HG02678 (cell line): ENCODE data around the gene CSNK2B.

Experiments
- ATAC-seq: cut with Tn5 transposase; IDR thresholded peaks from one replicate; pipeline ENCODE4 v1.9.1; 2021; ENCODE audit warnings: mild to moderate bottlenecking, moderate library complexity; ENCODE audit not compliant: unreplicated experiment

Gene CSNK2B

DNA sequence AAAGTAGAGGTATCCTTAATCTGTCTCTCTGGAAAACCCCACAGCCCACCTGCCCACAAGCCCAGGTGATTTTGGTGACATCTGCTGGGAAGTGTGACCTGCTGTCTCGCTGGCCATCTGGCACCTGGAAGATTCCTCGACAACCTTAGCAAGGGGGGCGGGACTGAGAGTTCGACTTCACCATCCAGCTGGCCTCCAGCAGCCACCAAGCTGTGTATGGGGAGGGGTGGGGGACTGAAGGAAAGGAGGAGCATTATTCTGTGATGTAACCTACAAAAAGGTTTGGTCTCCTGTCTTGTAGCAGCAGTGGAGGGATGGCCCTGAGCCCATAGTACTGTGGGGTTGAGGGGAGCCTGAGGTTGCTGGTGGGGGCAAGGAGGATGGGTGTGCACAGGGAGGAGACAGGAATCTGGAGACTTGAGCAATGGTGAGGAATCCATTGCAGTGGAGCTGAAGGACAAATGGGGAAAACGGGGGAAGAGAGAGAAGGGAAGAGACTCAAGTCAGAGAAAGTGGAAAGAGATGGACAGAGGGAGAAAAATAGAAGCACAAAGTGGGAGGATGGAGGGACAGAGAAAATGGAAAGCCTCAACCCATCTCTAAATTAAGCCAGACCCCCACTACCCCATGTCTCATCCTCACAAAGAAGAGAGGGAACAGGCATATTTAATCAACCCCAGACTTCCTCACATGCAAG lies 44.8 kb downstream of the CSNK2B start:
- no peak for ATAC-seq

DNA sequence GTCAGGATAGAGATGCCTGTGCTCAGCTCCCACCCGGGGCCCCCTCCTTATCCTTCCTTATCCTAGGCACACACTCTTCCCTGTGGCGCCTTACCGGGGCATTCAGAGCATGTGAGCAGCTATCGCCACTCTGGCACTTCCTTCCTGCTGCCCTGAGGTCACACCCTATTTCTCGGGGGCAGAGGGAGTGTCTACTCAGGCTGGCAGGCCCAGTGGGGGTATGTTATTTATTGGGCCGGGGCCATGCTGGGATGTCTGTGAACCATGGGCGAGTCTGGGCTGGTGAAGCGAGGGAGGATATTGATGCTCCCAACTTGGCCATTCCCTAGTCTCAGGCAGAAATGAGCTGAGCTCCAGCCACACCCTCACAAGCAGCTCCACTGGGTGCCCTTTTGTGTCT lies 45.4 kb downstream of the CSNK2B start:
- ATAC-seq = no peak

DNA sequence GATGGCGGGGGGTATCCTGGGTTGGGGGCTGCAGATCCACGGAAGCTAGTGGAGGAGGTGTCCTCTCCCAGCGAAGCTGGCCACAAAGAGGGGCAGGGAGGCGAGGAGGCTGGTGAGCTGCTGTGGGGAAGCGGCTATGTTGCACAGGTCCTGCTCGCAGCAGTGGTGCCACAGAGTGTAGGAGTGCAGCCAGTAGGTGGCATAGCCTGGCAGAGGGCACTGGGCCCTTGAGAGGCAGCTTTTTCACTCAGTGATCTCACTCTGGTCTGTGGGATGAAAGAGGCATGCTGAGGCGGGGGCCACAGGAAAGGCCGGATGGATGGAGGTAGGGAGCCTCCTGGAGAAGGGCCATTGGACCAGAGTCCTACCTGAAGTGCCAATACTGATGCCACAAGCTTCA lies 46.4 kb downstream of the CSNK2B start:
- no peak for ATAC-seq

DNA sequence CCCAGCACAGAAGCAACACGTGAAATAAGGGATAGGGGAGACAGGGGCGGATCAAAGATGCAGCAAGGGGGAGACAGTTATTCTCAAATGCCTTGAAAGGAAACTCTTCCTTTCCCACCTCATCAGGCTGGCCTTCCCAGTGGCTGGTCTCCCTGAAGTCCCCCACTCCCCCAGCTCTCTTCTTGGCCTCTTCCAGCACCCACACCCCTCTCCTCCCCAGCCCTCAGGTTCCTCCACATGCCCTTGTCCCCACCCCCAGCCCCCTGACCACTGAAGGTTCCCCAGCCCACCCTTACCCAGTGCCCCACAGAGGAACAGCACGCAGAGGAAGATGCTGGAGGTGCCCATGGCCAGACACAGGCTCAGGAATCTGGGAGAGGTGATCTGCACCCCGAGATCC lies 47.6 kb downstream of the CSNK2B start:
- ATAC-seq = no peak

DNA sequence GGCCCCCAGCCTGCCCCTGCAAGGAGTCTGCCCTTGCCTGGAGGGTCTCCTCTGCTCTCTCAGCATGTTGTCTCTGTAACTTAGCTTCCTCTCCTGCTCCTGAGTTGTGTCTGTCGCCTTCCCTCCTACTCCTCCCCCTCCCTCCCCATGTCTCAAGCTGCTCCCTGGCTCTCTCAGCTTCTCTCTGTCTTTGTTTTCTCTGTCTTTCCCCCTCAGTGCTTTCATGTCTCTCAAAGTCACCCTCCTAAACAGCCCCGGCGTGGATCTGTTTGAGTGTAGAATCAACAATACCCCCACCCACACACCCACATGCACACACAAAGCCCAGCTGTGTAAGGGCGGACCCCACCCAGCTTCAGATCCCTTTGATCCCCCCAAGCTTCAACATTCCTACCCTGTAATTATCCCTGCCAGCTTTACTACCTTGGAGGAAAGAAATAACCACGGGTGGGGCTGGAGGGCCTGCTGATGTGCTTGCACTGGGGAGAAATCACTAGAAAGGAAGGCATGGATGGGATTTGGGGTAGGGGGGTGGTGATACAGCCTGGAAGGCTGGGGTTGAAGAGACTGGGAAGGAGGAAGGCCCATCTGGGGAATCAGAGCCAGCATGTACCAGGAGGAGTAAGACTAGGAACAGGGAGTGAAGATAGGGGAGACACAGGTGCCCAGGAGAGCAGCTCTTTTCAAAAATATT lies 48.3 kb downstream of the CSNK2B start:
- ATAC-seq = no peak

DNA sequence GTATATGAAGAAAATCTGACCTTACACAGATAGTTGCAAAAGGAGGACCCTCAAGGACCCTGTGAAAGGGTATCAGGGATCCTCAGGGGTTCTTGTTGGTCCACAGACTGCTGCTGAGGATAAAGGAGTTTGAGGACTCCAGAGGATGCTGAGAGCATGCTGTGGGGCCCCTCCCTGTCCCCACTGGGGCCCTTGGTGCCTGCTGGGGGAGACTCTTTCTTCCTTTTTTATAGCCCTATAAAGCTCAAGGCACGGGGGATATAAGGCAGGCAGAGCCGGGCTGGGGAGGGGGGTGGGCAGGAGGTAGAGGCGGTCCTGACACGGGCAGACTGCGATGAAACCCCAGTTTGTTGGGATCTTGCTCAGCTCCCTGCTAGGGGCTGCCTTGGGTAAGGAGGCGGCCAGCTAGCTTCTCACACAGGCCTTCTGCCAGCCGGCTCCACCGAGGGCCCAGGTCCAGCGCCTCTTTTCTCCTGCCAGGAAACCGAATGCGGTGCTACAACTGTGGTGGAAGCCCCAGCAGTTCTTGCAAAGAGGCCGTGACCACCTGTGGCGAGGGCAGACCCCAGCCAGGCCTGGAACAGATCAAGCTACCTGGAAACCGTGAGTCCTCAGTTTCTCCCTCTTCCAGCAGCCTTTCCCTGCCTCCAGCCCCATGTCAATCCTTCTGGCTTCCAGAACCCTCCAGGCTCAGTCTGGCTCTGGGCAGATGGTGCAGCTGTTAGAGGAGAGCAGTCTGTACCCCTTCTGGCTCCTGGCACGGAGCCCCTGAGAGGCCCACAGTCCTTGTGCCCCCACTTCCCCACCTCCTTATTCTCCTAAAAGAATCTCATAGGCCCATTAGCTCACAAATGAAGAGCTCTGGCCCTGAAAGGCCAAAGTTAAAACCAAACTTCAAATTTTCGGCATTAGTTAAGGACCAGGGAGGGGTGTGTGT lies 49.4 kb downstream of the CSNK2B start, which contains the start of gene LY6G6D:
Gene LY6G6D (plus strand): TSS at position 327 of the 937 bp plus-strand sequence. CDS start 8 bp downstream, at position 335.
- ATAC-seq = no peak

DNA sequence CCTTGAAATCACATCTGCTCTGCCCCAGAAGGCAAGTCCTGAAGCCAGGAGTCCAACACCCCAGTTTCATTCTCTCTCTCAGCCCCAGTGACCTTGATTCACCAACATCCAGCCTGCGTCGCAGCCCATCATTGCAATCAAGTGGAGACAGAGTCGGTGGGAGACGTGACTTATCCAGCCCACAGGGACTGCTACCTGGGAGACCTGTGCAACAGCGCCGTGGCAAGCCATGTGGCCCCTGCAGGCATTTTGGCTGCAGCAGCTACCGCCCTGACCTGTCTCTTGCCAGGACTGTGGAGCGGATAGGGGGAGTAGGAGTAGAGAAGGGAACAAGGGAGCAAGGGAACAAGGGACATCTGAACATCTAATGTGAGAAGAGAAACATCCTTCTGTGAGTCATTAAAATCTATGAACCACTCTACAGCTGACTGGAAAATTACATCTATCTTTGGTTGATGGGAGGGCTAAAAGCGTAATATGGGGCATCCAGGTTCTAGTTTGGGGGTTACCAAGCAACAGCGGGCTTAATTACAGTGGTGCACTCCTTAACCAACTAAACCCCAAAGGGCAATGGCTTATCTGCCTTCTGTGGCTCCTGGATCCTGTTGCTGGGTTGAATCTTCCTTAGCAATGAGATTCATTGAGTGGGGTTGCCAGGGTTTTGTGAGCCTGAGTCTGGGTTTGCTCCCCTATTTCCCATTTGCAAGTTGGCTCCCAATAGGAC lies 51.8 kb downstream of the CSNK2B start:
- ATAC-seq = no peak

DNA sequence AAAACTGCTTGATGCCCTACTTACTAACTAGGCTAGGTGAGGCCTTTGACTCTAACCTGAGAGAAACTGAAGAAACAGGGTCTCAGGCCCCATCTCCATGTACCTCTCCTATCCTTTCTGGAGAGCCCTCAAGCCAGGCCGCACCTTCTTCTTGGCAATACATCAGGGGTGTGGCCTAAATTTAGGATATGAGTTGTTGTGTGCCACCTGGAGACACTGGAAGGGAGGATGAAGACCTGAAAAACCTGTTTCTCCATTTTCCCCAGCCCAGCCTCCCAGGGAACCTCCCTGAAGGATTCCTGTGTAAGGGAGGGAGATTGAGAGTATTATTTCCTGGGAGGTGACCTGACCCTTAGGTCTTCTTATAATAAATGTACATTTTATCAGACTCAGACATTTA lies 52.4 kb downstream of the CSNK2B start:
- ATAC-seq = no peak

DNA sequence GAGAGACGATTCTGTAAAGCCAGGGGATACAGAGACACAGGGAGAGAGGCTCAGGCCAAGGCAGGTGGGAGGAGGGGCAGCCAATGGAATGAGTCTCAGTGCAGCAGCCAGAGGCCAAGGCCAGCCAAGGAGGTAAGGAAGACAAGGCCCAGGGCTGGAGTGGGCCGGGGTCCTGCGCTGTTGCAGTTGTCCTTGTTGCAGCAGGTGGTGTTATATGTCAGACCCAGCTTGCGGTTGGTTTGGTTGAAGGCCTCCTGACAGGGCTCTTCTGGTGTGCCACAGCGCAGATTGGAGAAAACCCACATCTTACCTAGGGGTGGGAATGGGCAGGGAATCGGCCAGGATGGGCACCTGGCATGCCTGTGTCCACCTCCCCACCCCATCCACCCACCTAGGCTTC lies 53.1 kb downstream of the CSNK2B start:
- no peak for ATAC-seq
